GM12878 (cell line): Measurements from ENCODE around the gene FLOT1. TPM values are rescaled to one million over a fixed set of nuclear protein-coding genes. Genes with fewer than 3 reads are reported as not detected.

Experiments used
- ATF2 ChIP-seq: IDR thresholded peaks from 2 replicates; pipeline ENCODE4 v1.6.1; 2012; ENCODE audit warnings: low read length, inconsistent platforms
- BCL3 ChIP-seq: IDR thresholded peaks from 2 replicates; pipeline ENCODE4 v1.6.1; 2011; ENCODE audit warnings: borderline replicate concordance, low read depth, mild to moderate bottlenecking, moderate library complexity, low read length; ENCODE audit not compliant: insufficient read depth, poor library complexity, severe bottlenecking
- CEBPB ChIP-seq, 2 experiments: fragments of 150-350 bp in 1 of 2; IDR thresholded peaks; 2 replicates each; pipeline ENCODE4 v1.6.1; 2012 to 2014; ENCODE audit warnings: low read depth in 2 of 2, low read length in 2 of 2, borderline replicate concordance in 1 of 2, inconsistent platforms in 1 of 2
- CHD1 ChIP-seq: IDR thresholded peaks from 2 replicates; pipeline ENCODE4 v1.6.1; 2012; ENCODE audit warnings: low read depth, low read length, improper control_type of control experiment
- E2F8 ChIP-seq: fragments of 450-650 bp; IDR thresholded peaks from 2 replicates; pipeline ENCODE4 v1.6.1; 2018; ENCODE audit warnings: mild to moderate bottlenecking, low read depth, moderate library complexity; ENCODE audit not compliant: partially characterized antibody
- ESRRA ChIP-seq: IDR thresholded peaks from 2 replicates; pipeline ENCODE4 v1.6.1; 2012; ENCODE audit warnings: mild to moderate bottlenecking, low read length, improper control_type of control experiment
- ETV6 ChIP-seq, 2 experiments: fragments of 450-650 bp in 1 of 2; IDR thresholded peaks in 1 of 2; conservative IDR thresholded peaks in 1 of 2; 2 replicates each; pipeline ENCODE4 v1.6.1; 2014; ENCODE audit warnings: antibody characterized with exemption in 1 of 2, borderline replicate concordance in 1 of 2, low read depth in 1 of 2, mild to moderate bottlenecking in 1 of 2, moderate library complexity in 1 of 2
- GABPA ChIP-seq: IDR thresholded peaks from 2 replicates; pipeline ENCODE4 v1.6.1; 2014; ENCODE audit warnings: antibody characterized with exemption, low read depth, mild to moderate bottlenecking, inconsistent platforms
- HDAC2 ChIP-seq: fragments of 200-600 bp; sonication (generic); IDR thresholded peaks from 2 replicates; pipeline ENCODE4 v1.6.1; 2017
- HDGF ChIP-seq: fragments of 450-650 bp; IDR thresholded peaks from 2 replicates; pipeline ENCODE4 v1.6.1; 2016; ENCODE audit warnings: antibody characterized with exemption
- JUND ChIP-seq: IDR thresholded peaks from 2 replicates; pipeline ENCODE4 v1.6.1; 2012; ENCODE audit warnings: low read depth, mild to moderate bottlenecking, low read length, improper control_type of control experiment, moderate library complexity
- KAT2A ChIP-seq: conservative IDR thresholded peaks from 2 replicates; pipeline ENCODE4 v1.6.1; 2011; ENCODE audit warnings: low read depth, low read length; ENCODE audit not compliant: control insufficient read depth
- LARP7 ChIP-seq: fragments of 450-650 bp; IDR thresholded peaks from 2 replicates; pipeline ENCODE4 v1.6.1; 2017; ENCODE audit warnings: mild to moderate bottlenecking
- MXI1 ChIP-seq: fragments of 150-350 bp; IDR thresholded peaks from 2 replicates; pipeline ENCODE4 v1.6.1; 2011; ENCODE audit warnings: low read depth, mild to moderate bottlenecking, inconsistent platforms, low read length, improper control_type of control experiment
- NFYB ChIP-seq: IDR thresholded peaks from 2 replicates; pipeline ENCODE4 v1.6.1; 2011; ENCODE audit warnings: low read depth, mild to moderate bottlenecking, low read length, improper control_type of control experiment, moderate library complexity; ENCODE audit not compliant: insufficient read depth
- NR2F1 ChIP-seq: fragments of 450-650 bp; conservative IDR thresholded peaks from 2 replicates; pipeline ENCODE4 v1.6.1; 2017; ENCODE audit warnings: mild to moderate bottlenecking
- PAX5 ChIP-seq: IDR thresholded peaks from 2 replicates; pipeline ENCODE4 v1.6.1; 2011; ENCODE audit warnings: low read depth, low read length, borderline replicate concordance
- PBX3 ChIP-seq: IDR thresholded peaks from 2 replicates; pipeline ENCODE4 v1.6.1; 2011; ENCODE audit warnings: mild to moderate bottlenecking, low read depth, low read length, moderate library complexity; ENCODE audit not compliant: insufficient replicate concordance
- POLR2AphosphoS5 ChIP-seq: IDR thresholded peaks from 2 replicates; pipeline ENCODE4 v1.6.1; 2011; ENCODE audit warnings: mild to moderate bottlenecking, low read length, inconsistent platforms
- RFX5 ChIP-seq: IDR thresholded peaks from 2 replicates; pipeline ENCODE4 v1.6.1; 2011; ENCODE audit warnings: low read depth, low read length, improper control_type of control experiment
- RUNX3 ChIP-seq: IDR thresholded peaks from 2 replicates; pipeline ENCODE4 v1.6.1; 2012; ENCODE audit warnings: low read length, inconsistent platforms
- SIX5 ChIP-seq: IDR thresholded peaks from 2 replicates; pipeline ENCODE4 v1.6.1; 2011; ENCODE audit warnings: mild to moderate bottlenecking, low read depth, low read length, moderate library complexity; ENCODE audit not compliant: severe bottlenecking
- TBL1XR1 ChIP-seq: IDR thresholded peaks from 2 replicates; pipeline ENCODE4 v1.6.1; 2012; ENCODE audit warnings: low read depth, low read length, improper control_type of control experiment
- ZBED1 ChIP-seq: IDR thresholded peaks from 2 replicates; pipeline ENCODE4 v1.6.1; 2016; ENCODE audit warnings: borderline replicate concordance
- polyA plus RNA-seq, 11 experiments: library from polyadenylated mRNA; depleted of rRNA in 4 of 11; unstranded in 6 of 11; stranded (reverse) in 5 of 11; fragments of >200 nt; fragmentation: Nextera tagmentation in 4 of 11; fragmentation: Illumina TruSeq in 1 of 11; extraction: Ambion mirVana in 4 of 11; extraction: Trizol in 1 of 11; gene quantifications; 1 replicate in 1 of 11; 2 replicates in 10 of 11; pipeline versions ENCODE4 v1.2.1 to v1.2.3, GENCODE V29; 2011 to 2016; ENCODE audit warnings: inconsistent platforms in 2 of 11, missing spikeins in 2 of 11, low read depth in 1 of 11
- total RNA-seq, 4 experiments: library from RNA; depleted of rRNA in 3 of 4; stranded (reverse); fragments of >200 nt in 3 of 4; fragmentation: Illumina TruSeq in 1 of 4; extraction: Trizol in 1 of 4; gene quantifications; 2 replicates each; pipeline versions ENCODE4 v1.2.1 to v1.2.3, GENCODE V29; 2013 to 2021

Gene FLOT1
- total and polyA plus RNA-seq, 10 of the 15 experiments (the other 5 are each of a cell fraction or from before 2014, with no cell fraction given): 12.3 to 153 (median 112) TPM

GRCh38 chr6:30763618-30764489, 21.4 kb upstream of the FLOT1 start (continued):
- TF ChIP-seq MXI1 (no peak), GABPA (no peak), HDAC2 (no peak), CHD1 (no peak), LARP7 (no peak), E2F8 (no peak), JUND (no peak), ETV6 (conservative IDR thresholded peaks at IDR 0.05 in 1 of 2, IDR thresholded peaks at IDR 0.05 in 1 of 2; ENCODE audit: borderline replicate concordance in 1 of 2, low read depth in 1 of 2) (no peak), PAX5 (no peak), NR2F1 (peak; percentile 52; the same call in 1 of the 2 replicates), KAT2A (no peak), ZBED1 (no peak), NFYB (no peak), RFX5 (no peak), PBX3 (no peak), RUNX3 (no peak), SIX5 (no peak), HDGF (peak; percentile 43; the same call in 1 of the 2 replicates), BCL3 (no peak), TBL1XR1 (no peak), CEBPB (IDR thresholded peaks at IDR 0.05; ENCODE audit: borderline replicate concordance in 1 of 2, low read depth in 2 of 2, low read length in 2 of 2) (no peak), POLR2AphosphoS5 (no peak), ESRRA (no peak), ATF2 (no peak)
